Endothelial cell of umbilical vein (primary cell): ENCODE data around the gene TRMT112. TPM values are rescaled to one million over a fixed set of nuclear protein-coding genes. Genes with fewer than 3 reads are reported as not detected.
A peak's percentile ranks its signal among the peaks of the same experiment; 100 is the strongest.

Experiments
- BruUV-seq: library from RNA; stranded (reverse); fragments of 400-500 nt; replicated peaks from 2 replicates; lab custom pipeline; 2021; lab: Mats Ljungman, UMichigan
- CTCF ChIA-PET: fragments of 300-600, 350-600 bp; sonication (Branson Sonifier 250); formaldehyde crosslinking; loops from one replicate; lab custom pipeline; 2021; ENCODE audit warnings: antibody characterized with exemption, inconsistent platforms; lab: Charles Lee
- POLR2A ChIA-PET: fragments of 300-600, 350-600 bp; sonication (Branson Sonifier 250); formaldehyde crosslinking; loops from one replicate; lab custom pipeline; 2021; ENCODE audit warnings: antibody characterized with exemption, inconsistent platforms; lab: Charles Lee
- DNase-seq: peaks from one replicate; pipeline ENCODE4 v3.0.0-alpha.2; 2011; ENCODE audit warnings: low read depth, low spot score
- FAIRE-seq: peaks from 2 replicates; lab custom pipeline; 2011; peaks lifted over from hg19 to GRCh38; lab: Jason Lieb, UNC
- H2AFZ ChIP-seq: 2 replicates; pipeline ENCODE4 v1.6.0; 2012; ENCODE audit warnings: low read depth, low read length, control low read depth, inconsistent platforms
- H3K27ac ChIP-seq: 2 replicates; pipeline ENCODE4 v1.5.1; 2011; ENCODE audit warnings: low read depth, mild to moderate bottlenecking, control low read depth, low read length, moderate library complexity; ENCODE audit not compliant: insufficient read depth
- H3K27me3 ChIP-seq, 2 experiments: 2 replicates each; pipeline versions ENCODE4 v1.6.0 to v1.6.1; 2011; ENCODE audit warnings: low read length in 2 of 2, mixed read lengths in 1 of 2; ENCODE audit not compliant: control insufficient read depth in 2 of 2, insufficient read depth in 2 of 2
- H3K36me3 ChIP-seq, 2 experiments: 2 replicates in 1 of 2; 3 replicates in 1 of 2; pipeline ENCODE4 v1.5.1; 2011; ENCODE audit warnings: low read length in 2 of 2, mild to moderate bottlenecking in 1 of 2, moderate library complexity in 1 of 2; ENCODE audit not compliant: control insufficient read depth in 2 of 2, insufficient read depth in 2 of 2; ENCODE audit errors: extremely low read depth in 1 of 2
- H3K4me1 ChIP-seq: 3 replicates; pipeline ENCODE4 v1.5.1; 2011; ENCODE audit warnings: mild to moderate bottlenecking, low read length; ENCODE audit not compliant: control insufficient read depth, insufficient read depth; ENCODE audit errors: extremely low read depth
- H3K4me2 ChIP-seq: 2 replicates; pipeline ENCODE4 v1.6.1; 2011; ENCODE audit warnings: low read length, control low read depth, mixed read lengths; ENCODE audit not compliant: insufficient read depth
- H3K4me3 ChIP-seq, 3 experiments: fragments of 200-600 bp in 1 of 3; sonication (generic), shearing (Covaris generic) in 1 of 3; replicated peaks in 1 of 3; 2 replicates each; pipeline ENCODE4 v1.5.1; 2011 to 2016; ENCODE audit warnings: control low read depth in 3 of 3, low read length in 3 of 3, mild to moderate bottlenecking in 2 of 3, inconsistent platforms in 1 of 3, low read depth in 1 of 3, moderate library complexity in 1 of 3; ENCODE audit not compliant: insufficient read depth in 1 of 3
- H3K79me2 ChIP-seq: 2 replicates; pipeline ENCODE4 v1.6.0; 2012; ENCODE audit warnings: low read length, inconsistent platforms; ENCODE audit not compliant: control insufficient read depth, insufficient read depth
- H3K9ac ChIP-seq: replicated peaks from 2 replicates; pipeline ENCODE3; 2011; ENCODE audit warnings: low read length, control low read depth; ENCODE audit not compliant: insufficient read depth; ENCODE audit errors: extremely low read depth
- H3K9me1 ChIP-seq: replicated peaks from 3 replicates; pipeline ENCODE4 v1.6.0; 2011; ENCODE audit warnings: mild to moderate bottlenecking, low read length; ENCODE audit not compliant: control insufficient read depth, insufficient read depth; ENCODE audit errors: extremely low read depth
- H3K9me3 ChIP-seq: replicated peaks from 2 replicates; pipeline ENCODE4 v1.5.1; 2012; ENCODE audit warnings: low read length, inconsistent platforms; ENCODE audit not compliant: control insufficient read depth, insufficient read depth
- H4K20me1 ChIP-seq: replicated peaks from 2 replicates; pipeline ENCODE3; 2011; ENCODE audit warnings: mild to moderate bottlenecking, low read length; ENCODE audit not compliant: control insufficient read depth, insufficient read depth; ENCODE audit errors: extremely low read depth
- EZH2 ChIP-seq: IDR thresholded peaks from 2 replicates; pipeline ENCODE4 v1.6.1; 2012; ENCODE audit warnings: borderline replicate concordance, low read depth, mild to moderate bottlenecking, moderate library complexity, low read length, inconsistent platforms; ENCODE audit not compliant: severe bottlenecking
- dilution Hi-C: fragments of 300-500 bp; cut with MboI; formaldehyde crosslinking; loops from one replicate; pipeline ENCODE4 v1.15.0; 2019; ENCODE audit warnings: low sequenced_read_pairs; ENCODE audit not compliant: extremely low pct_ligation_motif_present
- intact Hi-C: fragments of 100-400 bp; cut with micrococcal nuclease; formaldehyde crosslinking; loops from one replicate; pipeline ENCODE4 v1.10.0; 2022
- polyA plus RNA-seq, 4 experiments: library from polyadenylated mRNA; depleted of rRNA in 3 of 4; stranded (reverse) in 3 of 4; unstranded in 1 of 4; fragments of >200 nt; gene quantifications; 2 replicates each; pipeline versions ENCODE4 v1.2.1 to v1.2.3, GENCODE V29; 2011 to 2012; ENCODE audit warnings: missing spikeins in 1 of 4
- total RNA-seq: library from RNA; stranded (reverse); gene quantifications from 2 replicates; pipeline ENCODE4 v1.2.3, GENCODE V29; 2021
- TF ChIP-seq, protein P1 (sequence below), 2 donors: IDR thresholded peaks; 1 replicate in 1 of 2; 2 replicates in 1 of 2; pipeline ENCODE4 v1.5.1; 2011; ENCODE audit warnings: low read length in 2 of 2, mild to moderate bottlenecking in 2 of 2, moderate library complexity in 2 of 2, control low read depth in 1 of 2, inconsistent platforms in 1 of 2, low read depth in 1 of 2; ENCODE audit not compliant: insufficient read depth in 1 of 2; ENCODE audit errors: extremely low read depth in 1 of 2

TRMT112 gene
- total and polyA plus RNA-seq, 2 donors (not counting 3 experiments of a cell fraction or from before 2014, with no cell fraction given) = 195 to 575 TPM

GRCh38 chr11:64292460-64293254 lies 24.7 kb downstream of the TRMT112 start:
- intact Hi-C loops (no loop called here), dilution Hi-C loops (no loop called here)
- Histone ChIP-seq H3K27ac (no peak overlapping the region), H3K27me3 (peaks cover 56 to 69% of the 10 kb centered on the region in 2 experiments), H3K9ac (no peak overlapping the region), H4K20me1 (no peaks in the 10 kb centered on the region), H3K9me3 (no peaks in the 10 kb centered on the region), H3K4me2 (no peak overlapping the region), H3K9me1 (no peaks in the 10 kb centered on the region), H3K79me2 (no peaks in the 10 kb centered on the region), H3K36me3 (no peaks in the 10 kb centered on the region), H2AFZ (no peak overlapping the region), H3K4me3 (no peak overlapping the region), H3K4me1 (no peaks in the 10 kb centered on the region)
- BruUV-seq = no TSS peak
- ChIA-PET POLR2A (no interaction called here), CTCF (interaction anchor here (1.7 to 4.5 kb wide), 2 partner anchors 9 to 12 kb away, joined by 10 to 17 read pairs; partner anchors contain the start of genes CATSPERZ and ESRRA)
- peak; percentile 85 for TF ChIP-seq EZH2
- TF ChIP-seq, protein P1, sequence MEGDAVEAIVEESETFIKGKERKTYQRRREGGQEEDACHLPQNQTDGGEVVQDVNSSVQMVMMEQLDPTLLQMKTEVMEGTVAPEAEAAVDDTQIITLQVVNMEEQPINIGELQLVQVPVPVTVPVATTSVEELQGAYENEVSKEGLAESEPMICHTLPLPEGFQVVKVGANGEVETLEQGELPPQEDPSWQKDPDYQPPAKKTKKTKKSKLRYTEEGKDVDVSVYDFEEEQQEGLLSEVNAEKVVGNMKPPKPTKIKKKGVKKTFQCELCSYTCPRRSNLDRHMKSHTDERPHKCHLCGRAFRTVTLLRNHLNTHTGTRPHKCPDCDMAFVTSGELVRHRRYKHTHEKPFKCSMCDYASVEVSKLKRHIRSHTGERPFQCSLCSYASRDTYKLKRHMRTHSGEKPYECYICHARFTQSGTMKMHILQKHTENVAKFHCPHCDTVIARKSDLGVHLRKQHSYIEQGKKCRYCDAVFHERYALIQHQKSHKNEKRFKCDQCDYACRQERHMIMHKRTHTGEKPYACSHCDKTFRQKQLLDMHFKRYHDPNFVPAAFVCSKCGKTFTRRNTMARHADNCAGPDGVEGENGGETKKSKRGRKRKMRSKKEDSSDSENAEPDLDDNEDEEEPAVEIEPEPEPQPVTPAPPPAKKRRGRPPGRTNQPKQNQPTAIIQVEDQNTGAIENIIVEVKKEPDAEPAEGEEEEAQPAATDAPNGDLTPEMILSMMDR (IDR thresholded peaks at IDR 0.05; ENCODE audit: extremely low read depth in 1 of 2, insufficient read depth in 1 of 2, low read depth in 1 of 2, low read length in 2 of 2) = no peak
- DNase-seq = no peak
- FAIRE-seq = no peak
